ENCODE measurements around the gene MAN2A1.

- TF ChIP-seq ZFP30 (CRISPR knock-in tag; IDR thresholded peaks at IDR 0.05) (no peak), CREB5 (CRISPR knock-in tag; IDR thresholded peaks at IDR 0.05; ENCODE audit: low read depth) (no peak)
Measured at GRCh38 chr5:109708813-109709212, 19.1 kb downstream of the MAN2A1 start.
